ENCODE measurements around the gene AGBL4.

The AGBL4 gene

GRCh38 chr1:48695161-48695560, 1328.6 kb downstream of the AGBL4 start:
- DNase-seq (ENCODE audit: extremely low spot score) = no peak
- TF ChIP-seq CTCF (IDR thresholded peaks at IDR 0.05; ENCODE audit: control extremely low read depth, extremely low read depth, low read depth, missing control alignments) = no peak
- ChIA-PET POLR2A (no interaction called here), CTCF (interaction anchor here (1.5 to 17.6 kb wide), 3 partner anchors 17 to 585 kb away, joined by 5 to 281 read pairs (median 7); no protein-coding TSS in a partner anchor)

GRCh38 chr1:48693674-48694320, 1330.0 kb downstream of the AGBL4 start:
- ChIA-PET POLR2A (no interaction called here), CTCF (interaction anchor here (2.3 to 17.6 kb wide), 2 partner anchors 15 to 124 kb away, joined by 8 to 281 read pairs; no protein-coding TSS in a partner anchor)
- no peak for DNase-seq (ENCODE audit: extremely low spot score)
- TF ChIP-seq CTCF (IDR thresholded peaks at IDR 0.05; ENCODE audit: control extremely low read depth, extremely low read depth, low read depth, missing control alignments) = no peak

GRCh38 chr1:48693180-48693579, 1330.6 kb downstream of the AGBL4 start:
- CTCF ChIA-PET = interaction anchor here (2.3 to 17.6 kb wide), 2 partner anchors 15 to 124 kb away, joined by 8 to 281 read pairs; no protein-coding TSS in a partner anchor
- DNase-seq (ENCODE audit: extremely low spot score) = no peak
- POLR2A ChIA-PET = no interaction called here
- TF ChIP-seq CTCF (IDR thresholded peaks at IDR 0.05; ENCODE audit: control extremely low read depth, extremely low read depth, low read depth, missing control alignments) = no peak

- TF ChIP-seq CTCF (IDR thresholded peaks at IDR 0.05; ENCODE audit: control extremely low read depth, extremely low read depth, low read depth, missing control alignments) = no peak
- POLR2A ChIA-PET = no interaction called here
- CTCF ChIA-PET = interaction anchor here (2.3 to 17.6 kb wide), 2 partner anchors 14 to 125 kb away, joined by 8 to 281 read pairs; no protein-coding TSS in a partner anchor
- DNase-seq (ENCODE audit: extremely low spot score) = no peak
Measured at GRCh38 chr1:48692235-48692634, 1331.5 kb downstream of the AGBL4 start.

GRCh38 chr1:48691429-48692001, 1332.2 kb downstream of the AGBL4 start:
- ChIA-PET POLR2A (no interaction called here), CTCF (interaction anchor here (2.3 to 17.6 kb wide), 2 partner anchors 13 to 126 kb away, joined by 8 to 281 read pairs; no protein-coding TSS in a partner anchor)
- no peak for DNase-seq (ENCODE audit: extremely low spot score)
- TF ChIP-seq CTCF (IDR thresholded peaks at IDR 0.05; ENCODE audit: control extremely low read depth, extremely low read depth, low read depth, missing control alignments) = no peak

GRCh38 chr1:48688102-48688760, 1335.5 kb downstream of the AGBL4 start:
- DNase-seq (ENCODE audit: extremely low spot score) = no peak
- ChIA-PET POLR2A (no interaction called here), CTCF (interaction anchor here (1.1 to 22.2 kb wide), 5 partner anchors 6 to 59 kb away, joined by 3 to 281 read pairs (median 3); no protein-coding TSS in a partner anchor)
- peak; percentile 12 for TF ChIP-seq CTCF (IDR thresholded peaks at IDR 0.05; ENCODE audit: control extremely low read depth, extremely low read depth, low read depth, missing control alignments)

All from GM10248 (cell line).